Fibroblast of lung (primary cell): Measurements from ENCODE around the gene VN1R4.

Experiments
- CTCF ChIP-seq, 2 donors: IDR thresholded peaks in 1 of 2; conservative IDR thresholded peaks in 1 of 2; 1 replicate in 1 of 2; 2 replicates in 1 of 2; pipeline ENCODE4 v1.5.1; 2011 to 2012; ENCODE audit warnings: low read length in 2 of 2, control low read depth in 1 of 2, inconsistent platforms in 1 of 2, low read depth in 1 of 2, mild to moderate bottlenecking in 1 of 2
- EZH2 ChIP-seq: IDR thresholded peaks from 2 replicates; pipeline ENCODE4 v1.5.1; 2012; ENCODE audit warnings: low read length, control low read depth, mild to moderate bottlenecking; ENCODE audit errors: missing control alignments

- no peak for TF ChIP-seq CTCF (conservative IDR thresholded peaks at IDR 0.05 in 1 of 2, IDR thresholded peaks at IDR 0.05 in 1 of 2; ENCODE audit: low read depth in 1 of 2, low read length in 2 of 2)
- TF ChIP-seq EZH2: no peak
These were observed 23.4 kb upstream of the VN1R4 start for GRCh38 chr19:53290758-53291549.
